ENCODE data around the gene UTP4. TPM values are rescaled to one million over a fixed set of nuclear protein-coding genes. Genes with fewer than 3 reads are reported as not detected.

UTP4 gene
- total RNA-seq, 3 donors from 2014 or later: 18.6 to 33.2 (median 24.6) TPM

Other genes starting within 250 kb of the UTP4 start
- 10 to 100 TPM in 2 of 3 donors, 1 to 10 TPM in 1; 4.6 to 19.4 (median 15.0) TPM for gene HAS3, start 27.0 kb upstream of the UTP4 start, total RNA-seq
- gene CHTF8, start 61 bp upstream of the UTP4 start, total RNA-seq: 100 to 1,000 TPM in 1 of 3 donors, 10 to 100 TPM in 2; 88.5 to 107 (median 94.5) TPM
- gene SNTB2, start 54.5 kb downstream of the UTP4 start, total RNA-seq: 10 to 100 TPM; 28.7 to 50.9 (median 34.0) TPM
- gene VPS4A, start 178.7 kb downstream of the UTP4 start, total RNA-seq: 10 to 100 TPM; 35.9 to 39.6 (median 36.3) TPM
- 10 to 100 TPM in 1 of 3 donors, 1 to 10 TPM in 2; 9.0 to 14.8 (median 10.0) TPM for gene PDF, start 197.9 kb downstream of the UTP4 start, total RNA-seq
- gene COG8, start 206.9 kb downstream of the UTP4 start, total RNA-seq: 10 to 100 TPM; 35.6 to 38.3 (median 36.8) TPM
- 10 to 100 TPM; 20.1 to 25.1 (median 22.4) TPM for gene NIP7, start 207.1 kb downstream of the UTP4 start, total RNA-seq
- gene TMED6, start 219.1 kb downstream of the UTP4 start, total RNA-seq: 10 to 100 TPM in 1 of 3 donors, 1 to 10 TPM in 2; 2.2 to 18.1 (median 2.3) TPM